HepG2 (cell line): Measurements from ENCODE around the gene FBH1. TPM values are rescaled to one million over a fixed set of nuclear protein-coding genes. Genes with fewer than 3 reads are reported as not detected.

Experiments
- ATAC-seq: fragments of 200-7000 bp; cut with Tn5 transposase; 3 replicates; pipeline ENCODE4 v1.9.1; 2020; ENCODE audit warnings: mild to moderate bottlenecking, moderate library complexity
- BruUV-seq: library from RNA; stranded (reverse); fragments of 400-500 nt; replicated peaks from 2 replicates; lab custom pipeline; 2021; lab: Mats Ljungman, UMichigan
- CTCF ChIA-PET: fragments of 300-600 bp; formaldehyde crosslinking; extraction: SDS; loops from one replicate; lab custom pipeline; 2021; ENCODE audit warnings: low total read pairs, inconsistent platforms, low intra/inter-chr PET ratio; lab: Yijun Ruan, JAX
- POLR2A ChIA-PET: fragments of 350-600 bp; sonication (Branson Sonifier 250); formaldehyde crosslinking; loops from one replicate; lab custom pipeline; 2020; ENCODE audit warnings: antibody characterized with exemption, inconsistent platforms; lab: Yijun Ruan, JAX
- DNase-seq: peaks from one replicate; pipeline ENCODE4 v3.0.0-alpha.2; 2015; ENCODE audit warnings: low spot score
- FAIRE-seq: peaks from 3 replicates; lab custom pipeline; 2011; peaks lifted over from hg19 to GRCh38; lab: Jason Lieb, UNC
- H2AFZ ChIP-seq: one replicate; pipeline ENCODE4 v1.6.1; 2011; ENCODE audit warnings: low read length, inconsistent platforms
- H3K27ac ChIP-seq: fragments of 300-600 bp; 3 replicates; pipeline ENCODE4 v1.8.0; 2011; ENCODE audit warnings: mixed run types, mild to moderate bottlenecking, mixed read lengths, low read length, inconsistent platforms; ENCODE audit not compliant: insufficient read depth; ENCODE audit errors: extremely low read length
- H3K27me3 ChIP-seq, 2 experiments: fragments of 200-600 bp in 1 of 2; 2 replicates in 1 of 2; 3 replicates in 1 of 2; pipeline versions ENCODE4 v1.6.0 to v1.8.0; 2011; ENCODE audit warnings: low read length in 2 of 2, mild to moderate bottlenecking in 2 of 2, moderate library complexity in 2 of 2, inconsistent platforms in 1 of 2; ENCODE audit not compliant: insufficient read depth in 2 of 2, control insufficient read depth in 1 of 2
- H3K36me3 ChIP-seq, 2 experiments: fragments of 200-600 bp in 1 of 2; replicated peaks in 1 of 2; 2 replicates in 1 of 2; 3 replicates in 1 of 2; pipeline versions ENCODE4 v1.5.1 to v1.8.0; 2011; ENCODE audit warnings: low read length in 2 of 2, inconsistent platforms in 1 of 2; ENCODE audit not compliant: insufficient read depth in 2 of 2, control insufficient read depth in 1 of 2
- H3K4me1 ChIP-seq: 2 replicates; pipeline ENCODE4 v1.5.1; 2012; ENCODE audit warnings: low read length, inconsistent platforms; ENCODE audit not compliant: insufficient read depth
- H3K4me2 ChIP-seq: 2 replicates; pipeline ENCODE4 v1.6.0; 2011; ENCODE audit warnings: low read depth, low read length, inconsistent platforms
- H3K4me3 ChIP-seq, 3 experiments: fragments of 200-600 bp in 1 of 3; sonication (generic), shearing (Covaris generic) in 1 of 3; replicated peaks in 1 of 3; 2 replicates each; pipeline ENCODE4 v1.5.1; 2011 to 2016; ENCODE audit warnings: low read length in 3 of 3, inconsistent platforms in 2 of 3, low read depth in 2 of 3, mild to moderate bottlenecking in 2 of 3, control low read depth in 1 of 3, mixed read lengths in 1 of 3; ENCODE audit not compliant: insufficient read depth in 1 of 3
- H3K79me2 ChIP-seq: one replicate; pipeline ENCODE4 v1.6.1; 2011; ENCODE audit warnings: low read length, inconsistent platforms; ENCODE audit not compliant: insufficient read depth
- H3K9ac ChIP-seq: 2 replicates; pipeline ENCODE4 v1.6.0; 2011; ENCODE audit warnings: mild to moderate bottlenecking, low read depth, low read length, inconsistent platforms; ENCODE audit not compliant: insufficient read depth
- H3K9me3 ChIP-seq: 2 replicates; pipeline ENCODE4 v1.5.1; 2012; ENCODE audit warnings: mild to moderate bottlenecking, low read length
- H4K20me1 ChIP-seq: 2 replicates; pipeline ENCODE4 v1.6.0; 2011; ENCODE audit warnings: inconsistent platforms, mild to moderate bottlenecking, low read length, moderate library complexity; ENCODE audit not compliant: insufficient read depth
- ATF7 ChIP-seq, 2 experiments: fragments of 450-650 bp in 1 of 2; sonication (generic) in 1 of 2; formaldehyde crosslinking in 1 of 2; IDR thresholded peaks; 2 replicates each; pipeline versions ENCODE4 v1.4.0 to v1.6.1; 2016 to 2020; ENCODE audit warnings: antibody characterized with exemption in 1 of 2, mild to moderate bottlenecking in 1 of 2, missing genetic modification reagents in 1 of 2
- BRD4 ChIP-seq: sonication (generic); formaldehyde crosslinking; IDR thresholded peaks from 2 replicates; pipeline ENCODE4 v1.4.0; 2020; ENCODE audit warnings: missing genetic modification reagents
- CREB1 ChIP-seq, 2 experiments: fragments of 450-650 bp in 1 of 2; IDR thresholded peaks; 2 replicates each; pipeline ENCODE4 v1.6.1; 2016 to 2017; ENCODE audit warnings: control low read depth in 1 of 2, mild to moderate bottlenecking in 1 of 2, missing compliant biosample characterization in 1 of 2, missing genetic modification characterization in 1 of 2
- FOXA3 ChIP-seq: IDR thresholded peaks from 2 replicates; pipeline ENCODE4 v1.6.1; 2016; ENCODE audit warnings: missing genetic modification reagents, missing compliant biosample characterization
- MXI1 ChIP-seq: IDR thresholded peaks from 3 replicates; pipeline ENCODE4 v1.6.1; 2012; ENCODE audit warnings: low read depth, low read length, inconsistent platforms, borderline replicate concordance
- NR2F1 ChIP-seq, 2 experiments: fragments of 450-650 bp in 1 of 2; formaldehyde crosslinking in 1 of 2; IDR thresholded peaks; 2 replicates each; pipeline versions ENCODE4 v1.5.0 to v1.6.1; 2016 to 2020; ENCODE audit warnings: mild to moderate bottlenecking in 1 of 2, missing compliant biosample characterization in 1 of 2, missing genetic modification reagents in 1 of 2, moderate library complexity in 1 of 2
- POLR2G ChIP-seq: fragments of 200-400 bp; formaldehyde crosslinking; IDR thresholded peaks from 2 replicates; pipeline ENCODE4 v1.6.1; 2018; ENCODE audit warnings: mild to moderate bottlenecking, low read depth, low read length, moderate library complexity
- RARA ChIP-seq: IDR thresholded peaks from 2 replicates; pipeline ENCODE4 v1.6.1; 2016; ENCODE audit warnings: missing genetic modification reagents, missing compliant biosample characterization
- RXRA ChIP-seq: sonication (generic); formaldehyde crosslinking; IDR thresholded peaks from 2 replicates; pipeline ENCODE4 v1.5.1; 2020; ENCODE audit warnings: missing genetic modification reagents
- SAP130 ChIP-seq: IDR thresholded peaks from 2 replicates; pipeline ENCODE4 v1.6.1; 2016; ENCODE audit warnings: low read depth
- ZBTB38 ChIP-seq: sonication (generic); formaldehyde crosslinking; IDR thresholded peaks from 2 replicates; pipeline ENCODE4 v1.5.1; 2020; ENCODE audit warnings: mild to moderate bottlenecking, missing genetic modification reagents
- ZFP1 ChIP-seq: IDR thresholded peaks from 2 replicates; pipeline ENCODE4 v1.6.1; 2016
- ZNF20 ChIP-seq: sonication (generic); formaldehyde crosslinking; IDR thresholded peaks from 2 replicates; pipeline ENCODE4 v1.4.0; 2020; ENCODE audit warnings: mild to moderate bottlenecking, moderate library complexity, missing genetic modification reagents
- ZNF34 ChIP-seq: sonication (generic); formaldehyde crosslinking; IDR thresholded peaks from 2 replicates; pipeline ENCODE4 v1.4.0; 2020; ENCODE audit warnings: mild to moderate bottlenecking, missing genetic modification reagents, borderline replicate concordance
- ZNF557 ChIP-seq: sonication (generic); formaldehyde crosslinking; IDR thresholded peaks from 2 replicates; pipeline ENCODE4 v1.4.0; 2020; ENCODE audit warnings: missing genetic modification reagents
- ZNF768 ChIP-seq: sonication (generic); formaldehyde crosslinking; IDR thresholded peaks from 2 replicates; pipeline ENCODE4 v1.4.0; 2020; ENCODE audit warnings: missing genetic modification reagents
- WGBS: methylation state at CpG from one replicate; pipeline ENCODE4 v1.1.6; 2017; ENCODE audit warnings: low lambda C conversion rate; 5-methylcytosine and 5-hydroxymethylcytosine counted together
- in situ Hi-C: cut with HindIII; loops from 2 replicates; pipeline ENCODE4 v1.10.0; 2017; ENCODE audit warnings: low pct_unique_long_range_greater_than_20kb; ENCODE audit not compliant: extremely low pct_ligation_motif_present
- intact Hi-C: fragments of 100-400 bp; cut with micrococcal nuclease; formaldehyde crosslinking; loops from one replicate; pipeline ENCODE4 v1.10.0; 2022; ENCODE audit not compliant: unreplicated experiment
- polyA plus RNA-seq, 8 experiments: library from polyadenylated mRNA; depleted of rRNA in 3 of 8; stranded (reverse) in 7 of 8; unstranded in 1 of 8; fragments of >200 nt; fragmentation: Illumina TruSeq in 4 of 8; extraction: Trizol in 4 of 8; gene quantifications; 2 replicates each; pipeline versions ENCODE4 v1.2.1 to v1.2.3, GENCODE V29; 2011 to 2016; ENCODE audit warnings: low read depth in 4 of 8, missing spikeins in 1 of 8, mixed read lengths in 1 of 8; ENCODE audit not compliant: insufficient read depth in 1 of 8
- total RNA-seq, 5 experiments: library from RNA; depleted of rRNA; stranded (reverse); fragments of >200 nt; fragmentation: Illumina TruSeq; extraction: Trizol; gene quantifications; 2 replicates each; pipeline ENCODE4 v1.2.3, GENCODE V29; 2016; ENCODE audit warnings: low read depth in 1 of 5
- TF ChIP-seq, protein P1 (sequence below), 2 experiments: sonication (generic) in 1 of 2; formaldehyde crosslinking in 1 of 2; IDR thresholded peaks; 2 replicates each; pipeline versions ENCODE4 v1.4.0 to v1.6.1; 2018 to 2020; ENCODE audit warnings: missing genetic modification reagents in 2 of 2, borderline replicate concordance in 1 of 2, low read depth in 1 of 2, mild to moderate bottlenecking in 1 of 2, missing biosample characterization in 1 of 2

Gene FBH1
- total and polyA plus RNA-seq, 2 of the 13 experiments (the other 11 are each of a cell fraction or from before 2014, with no cell fraction given) = 48.8 to 60.3 TPM

DNA sequence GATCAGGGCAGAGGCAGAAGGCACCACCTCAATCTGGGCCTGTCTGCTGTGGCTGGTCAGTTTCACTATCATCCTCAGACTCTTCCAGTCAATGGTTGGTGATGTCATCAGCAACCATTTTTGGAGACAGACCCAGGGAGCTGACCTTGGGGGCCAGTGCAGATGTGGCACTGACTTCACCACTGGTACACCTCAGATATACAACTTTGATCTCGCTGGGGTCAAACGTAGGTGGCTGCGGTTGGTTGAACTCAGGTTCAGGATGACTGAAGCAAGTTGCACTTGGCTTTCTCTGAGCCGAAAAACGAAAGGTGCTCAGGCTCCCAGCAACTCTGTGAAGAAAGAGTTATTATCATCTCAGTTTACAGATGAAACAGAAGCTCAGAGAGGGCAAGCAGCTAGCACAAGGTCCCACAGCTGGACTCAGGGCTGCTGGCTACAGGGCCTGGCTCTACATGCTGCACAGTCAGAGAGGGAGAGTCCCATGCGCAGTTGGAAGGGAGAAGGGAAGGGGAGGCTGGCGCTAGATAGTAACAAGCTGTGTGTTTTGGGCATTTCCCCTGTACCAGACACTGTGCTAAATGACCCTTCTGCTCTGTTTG, 27.6 kb upstream of the FBH1 start:
- FAIRE-seq (no peak), ATAC-seq (peak; percentile 17), DNase-seq (peak; percentile 28)
- H2AFZ ChIP-seq = no peak overlapping the region
- H3K27me3 ChIP-seq = no peaks in the 10 kb centered on the region
- intact Hi-C loops (no loop called here), in situ Hi-C loops (no loop called here)
- no peaks in the 10 kb centered on the region for H3K9me3 ChIP-seq
- no peaks in the 10 kb centered on the region for H4K20me1 ChIP-seq
- no peak overlapping the region for H3K4me2 ChIP-seq
- peak overlapping the region; percentile 50 for H3K27ac ChIP-seq
- 86% methylated on average over 7 of the region's 7 CpGs for WGBS
- TF ChIP-seq ATF7 (IDR thresholded peaks at IDR 0.05) = peak; percentile 78
- no peak for TF ChIP-seq ATF7 (CRISPR knock-in tag; IDR thresholded peaks at IDR 0.05)
- no peak for TF ChIP-seq ZNF34 (CRISPR knock-in tag)
- TF ChIP-seq ZNF557 = no peak
- TF ChIP-seq POLR2G = no peak
- peak; percentile 56; the same call in 1 of the 2 replicates for TF ChIP-seq RXRA (CRISPR knock-in tag)
- TF ChIP-seq FOXA3 (CRISPR knock-in tag) = 0 out of 2 replicates have a peak, but pooled peaks have one; percentile 0
- TF ChIP-seq ZFP1 (CRISPR knock-in tag) = no peak
- peak in 1 of 2 experiments; percentile 30; a peak in 1 of 4 replicates for TF ChIP-seq NR2F1 (CRISPR knock-in tag; IDR thresholded peaks at IDR 0.05)
- peak; percentile 61; the same call in 1 of the 2 replicates for TF ChIP-seq RARA (CRISPR knock-in tag)
- TF ChIP-seq CREB1 (IDR thresholded peaks at IDR 0.05) = peak; percentile 76
- no peak for TF ChIP-seq CREB1 (CRISPR knock-in tag; IDR thresholded peaks at IDR 0.05)
- TF ChIP-seq ZNF20 (CRISPR knock-in tag) = no peak
- TF ChIP-seq ZBTB38 = 0 out of 2 replicates have a peak, but pooled peaks have one; percentile 37
- TF ChIP-seq SAP130 (CRISPR knock-in tag) = 0 out of 2 replicates have a peak, but pooled peaks have one; percentile 10
- 0 out of 3 replicates have a peak, but pooled peaks have one; percentile 4 for TF ChIP-seq MXI1
- TF ChIP-seq ZNF768 (CRISPR knock-in tag) = peak; percentile 95
- TF ChIP-seq, protein P1, sequence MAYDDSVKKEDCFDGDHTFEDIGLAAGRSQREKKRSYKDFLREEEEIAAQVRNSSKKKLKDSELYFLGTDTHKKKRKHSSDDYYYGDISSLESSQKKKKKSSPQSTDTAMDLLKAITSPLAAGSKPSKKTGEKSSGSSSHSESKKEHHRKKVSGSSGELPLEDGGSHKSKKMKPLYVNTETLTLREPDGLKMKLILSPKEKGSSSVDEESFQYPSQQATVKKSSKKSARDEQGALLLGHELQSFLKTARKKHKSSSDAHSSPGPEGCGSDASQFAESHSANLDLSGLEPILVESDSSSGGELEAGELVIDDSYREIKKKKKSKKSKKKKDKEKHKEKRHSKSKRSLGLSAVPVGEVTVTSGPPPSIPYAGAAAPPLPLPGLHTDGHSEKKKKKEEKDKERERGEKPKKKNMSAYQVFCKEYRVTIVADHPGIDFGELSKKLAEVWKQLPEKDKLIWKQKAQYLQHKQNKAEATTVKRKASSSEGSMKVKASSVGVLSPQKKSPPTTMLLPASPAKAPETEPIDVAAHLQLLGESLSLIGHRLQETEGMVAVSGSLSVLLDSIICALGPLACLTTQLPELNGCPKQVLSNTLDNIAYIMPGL (CRISPR knock-in tag; IDR thresholded peaks at IDR 0.05; ENCODE audit: borderline replicate concordance in 1 of 2, low read depth in 1 of 2) = no peak
- TF ChIP-seq BRD4 (CRISPR knock-in tag) = no peak
- no peaks in the 10 kb centered on the region for H3K79me2 ChIP-seq
- H3K36me3 ChIP-seq = no peaks in the 10 kb centered on the region
- POLR2A ChIA-PET = interaction anchor here (0.7 to 1.5 kb wide), 2 partner anchors 26 to 49 kb away, joined by 3 to 6 read pairs; partner anchors contain the start of gene GDI2
- no peak overlapping the region for H3K9ac ChIP-seq
- peaks cover 28% of the 10 kb centered on the region for H3K4me1 ChIP-seq
- no TSS peak for BruUV-seq
- no peak overlapping the region for H3K4me3 ChIP-seq
- CTCF ChIA-PET = no interaction called here
